GM19240 (cell line): Measurements from ENCODE around the gene ANKRD6.
"Not testable (repeated sequence)": the region's sequence is repeated elsewhere in the genome, so short reads cannot be mapped to it uniquely, and the experiment has no call there.

Experiments
- DNase-seq: peaks from one replicate; pipeline ENCODE4 v3.0.0; 2011; ENCODE audit warnings: low spot score; ENCODE audit not compliant: insufficient read length

ANKRD6 gene

DNA sequence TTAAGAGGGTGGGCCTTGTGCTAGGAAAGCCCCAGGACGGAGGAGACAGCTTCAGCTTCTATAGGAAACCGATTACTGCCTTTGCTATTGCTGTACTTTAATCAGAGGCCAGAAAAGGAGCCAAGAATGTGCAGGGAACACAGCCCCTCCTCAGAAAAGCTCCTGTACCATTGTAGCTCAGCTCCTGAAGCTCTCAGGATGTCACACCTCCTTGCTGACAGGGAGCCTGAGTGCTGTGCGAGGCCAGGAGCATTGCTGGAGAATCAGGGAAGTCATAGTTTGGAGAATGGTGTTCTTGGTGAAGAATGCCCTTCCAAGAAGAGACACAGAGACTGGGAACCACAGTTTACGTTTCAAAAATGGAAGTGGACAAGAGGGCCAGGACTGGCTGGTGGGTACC lies 158.8 kb downstream of the ANKRD6 start:
- no peak for DNase-seq

DNA sequence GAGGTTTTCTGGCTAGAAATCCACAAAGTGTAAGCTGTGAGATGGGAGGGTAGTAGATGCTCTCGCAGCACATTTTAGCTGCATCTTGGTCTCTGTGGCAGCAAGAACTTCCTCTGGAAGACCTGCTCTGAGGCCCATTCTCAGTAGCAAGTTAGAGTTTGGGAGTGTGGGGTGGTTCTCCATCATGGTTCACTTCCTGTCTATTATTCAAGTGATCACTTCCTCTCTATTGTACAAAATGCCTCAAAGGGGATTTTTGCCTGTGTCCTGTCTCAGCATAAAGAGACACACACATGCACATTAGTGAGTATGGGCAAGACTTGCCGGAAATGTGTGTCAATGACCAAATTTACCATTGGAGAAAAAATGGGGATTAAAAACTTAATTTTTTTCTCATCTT lies 163.1 kb downstream of the ANKRD6 start:
- peak; percentile 46 for DNase-seq

DNA sequence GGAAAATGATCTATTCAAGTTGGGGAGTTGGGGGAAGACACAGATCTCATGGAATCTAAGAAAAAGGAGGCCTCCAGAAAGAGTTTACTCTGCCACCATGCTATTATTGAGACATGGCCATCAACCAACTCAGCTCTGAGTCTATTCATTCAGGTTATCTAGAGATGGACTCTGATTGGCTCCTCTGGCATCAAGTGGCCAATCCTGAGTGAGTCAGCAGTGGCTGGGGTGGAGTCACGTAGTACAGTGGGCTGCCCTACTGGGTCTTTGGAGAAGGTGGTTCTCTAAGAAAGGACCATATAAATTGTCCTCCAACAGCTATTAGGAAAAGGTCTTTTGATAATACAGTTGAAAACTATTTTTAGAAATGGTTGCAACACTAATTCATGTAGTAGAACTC lies 163.5 kb downstream of the ANKRD6 start:
- DNase-seq: no peak

DNA sequence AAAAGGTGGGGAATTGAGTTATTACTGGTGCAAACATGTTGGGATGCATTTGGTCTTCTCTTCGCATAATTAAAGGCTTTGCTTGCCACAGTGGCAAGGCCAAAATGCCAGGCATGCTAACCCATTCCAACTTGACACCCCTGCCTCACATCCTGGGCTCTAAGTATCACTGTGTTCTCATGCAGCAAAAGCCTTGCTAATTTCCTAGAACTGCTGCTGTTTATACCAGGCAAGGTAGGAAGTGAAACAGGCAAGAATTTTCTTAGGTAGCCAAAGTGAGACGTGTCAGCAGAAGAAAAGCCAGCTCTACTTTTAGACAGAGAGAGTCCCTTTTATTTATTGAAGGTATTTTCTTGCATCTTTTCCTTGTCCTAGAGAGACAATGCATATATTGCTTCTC lies 164.4 kb downstream of the ANKRD6 start:
- DNase-seq: no peak

DNA sequence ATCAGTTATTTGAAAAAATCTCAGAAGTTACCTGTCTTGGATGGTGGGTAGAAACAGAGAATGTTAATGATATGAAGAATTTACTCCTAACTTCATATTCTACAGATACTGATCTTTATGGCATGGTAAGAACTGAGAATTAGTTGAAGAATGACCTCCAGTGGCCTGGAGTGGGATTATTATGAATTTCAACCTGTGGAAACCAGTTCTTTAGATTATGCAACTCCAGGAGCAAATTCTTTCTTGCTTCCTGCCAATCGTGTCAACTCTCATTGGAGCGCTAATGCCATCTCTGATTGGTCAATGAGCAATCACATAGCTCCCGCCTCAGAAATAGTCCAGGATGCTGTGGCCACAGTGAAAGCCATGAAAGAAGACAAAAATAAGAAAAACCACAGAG lies 165.0 kb downstream of the ANKRD6 start:
- DNase-seq: no peak

DNA sequence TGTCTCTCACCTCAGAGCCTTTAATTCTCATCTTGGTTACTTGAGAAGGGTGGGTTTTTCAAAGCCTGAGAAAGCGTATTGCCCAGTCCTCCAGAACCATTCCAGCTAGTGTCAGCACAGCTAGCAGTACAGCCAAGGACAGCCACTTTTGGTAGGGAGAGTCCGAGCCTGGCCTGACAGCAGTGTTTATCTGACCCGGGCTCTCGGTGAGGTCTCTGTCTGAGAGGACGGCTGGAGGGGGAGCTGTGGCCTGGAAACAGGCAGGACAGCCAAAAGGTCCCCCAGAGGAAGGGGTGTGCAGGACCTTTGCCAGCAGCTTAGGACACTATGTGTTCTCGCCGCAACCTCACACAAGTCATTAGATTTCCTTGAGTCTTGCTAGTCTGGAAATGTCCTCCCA lies 166.8 kb downstream of the ANKRD6 start:
- DNase-seq: no peak

DNA sequence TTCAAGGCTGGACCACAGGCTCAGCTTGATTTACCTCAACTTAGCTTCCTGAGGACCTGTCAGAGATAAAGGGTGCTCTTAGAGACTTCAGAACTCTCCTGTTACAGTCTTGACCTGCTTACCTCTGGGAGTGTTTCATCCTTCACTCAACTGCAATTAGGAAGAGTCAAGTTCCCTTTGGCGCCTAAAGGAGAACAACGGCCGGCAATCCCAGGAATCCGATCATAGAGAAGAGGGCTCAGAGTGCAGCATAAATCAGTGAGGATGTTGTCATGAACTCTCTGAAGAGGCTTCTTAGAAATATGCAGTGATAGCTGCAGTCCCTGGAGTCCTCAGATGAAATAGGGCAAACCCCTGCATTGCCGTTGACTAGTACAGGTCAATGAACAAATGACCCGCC lies 169.2 kb downstream of the ANKRD6 start:
- no peak for DNase-seq

DNA sequence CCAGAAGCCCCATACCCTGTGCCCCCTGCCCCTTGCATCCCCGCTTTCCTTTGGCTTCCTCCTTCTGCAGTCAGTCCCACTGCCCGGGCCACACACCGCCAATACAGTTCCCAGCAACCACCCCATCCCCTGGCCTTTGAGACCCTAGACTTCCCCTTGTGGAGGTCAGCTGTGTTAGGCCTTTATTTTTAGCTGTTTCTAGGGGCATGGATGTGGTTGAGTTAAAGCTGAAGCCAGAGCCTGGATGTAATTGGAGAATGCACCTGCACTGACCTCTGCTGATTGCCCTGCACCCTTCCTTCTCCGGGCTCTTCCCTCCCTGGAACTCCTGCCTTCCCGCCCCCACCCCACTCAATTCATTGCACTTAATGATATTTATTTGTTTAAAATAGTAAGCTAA lies 171.7 kb downstream of the ANKRD6 start:
- no peak for DNase-seq

DNA sequence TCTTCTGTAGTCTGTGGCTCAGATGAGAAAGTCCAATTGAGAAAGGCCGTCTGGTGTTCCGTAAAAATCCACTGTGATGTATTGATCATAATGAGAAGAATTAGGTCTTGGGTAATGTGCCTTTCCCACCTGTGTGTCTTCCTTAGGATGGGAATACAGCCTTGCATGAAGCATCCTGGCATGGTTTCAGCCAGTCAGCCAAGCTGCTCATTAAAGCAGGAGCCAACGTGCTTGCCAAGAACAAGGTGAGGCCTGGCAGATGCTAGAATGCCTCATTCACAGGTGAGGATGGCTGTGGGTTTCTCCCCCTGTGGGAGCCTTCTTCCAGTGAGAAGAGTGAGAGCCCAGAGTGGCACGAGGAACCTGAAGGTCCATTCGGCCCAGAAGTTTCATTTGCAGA lies 172.9 kb downstream of the ANKRD6 start:
- no peak for DNase-seq

DNA sequence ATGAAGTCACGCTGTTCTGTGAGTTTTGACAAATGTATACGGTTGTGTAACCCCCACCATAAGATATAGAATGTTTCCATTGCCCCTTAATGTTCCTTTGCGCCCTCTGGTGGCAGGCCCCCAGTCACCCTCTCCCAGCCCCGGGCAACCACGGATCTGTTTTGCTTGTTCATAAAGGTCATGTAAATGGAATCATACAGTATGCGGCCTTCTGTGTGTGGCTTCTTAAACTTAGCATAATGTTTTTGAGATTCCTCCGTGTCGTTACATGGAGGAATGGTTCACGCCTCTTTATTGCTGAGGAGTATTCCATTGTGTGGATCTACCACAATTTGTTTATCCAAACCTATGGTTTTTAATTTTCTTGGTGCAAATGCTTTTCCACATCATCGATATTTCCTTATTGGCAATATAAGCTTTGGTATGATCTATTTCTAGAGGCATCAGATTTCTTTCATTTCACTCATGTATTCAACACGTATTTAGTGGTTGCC lies 177.2 kb downstream of the ANKRD6 start:
- peak; percentile 51 for DNase-seq

DNA sequence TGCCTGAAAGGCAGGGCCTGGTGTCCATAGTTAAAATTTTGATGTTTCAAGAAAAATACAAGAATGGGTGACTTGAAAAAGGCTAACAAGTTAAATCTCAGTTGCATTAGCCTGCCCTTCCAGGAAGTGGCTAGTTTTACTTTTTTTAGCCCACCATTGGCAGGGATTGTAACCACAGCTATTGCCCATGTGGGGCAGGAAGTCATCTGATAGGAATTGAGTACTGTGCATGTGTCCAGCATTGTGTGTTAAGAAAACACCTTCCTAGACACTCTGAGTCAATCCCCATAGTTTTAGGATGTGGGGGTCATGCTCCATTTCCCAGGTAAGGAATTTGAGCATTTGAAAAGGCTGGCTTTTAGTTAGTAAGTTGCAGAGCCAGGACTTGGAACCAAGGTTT lies 178.7 kb downstream of the ANKRD6 start:
- DNase-seq: no peak

DNA sequence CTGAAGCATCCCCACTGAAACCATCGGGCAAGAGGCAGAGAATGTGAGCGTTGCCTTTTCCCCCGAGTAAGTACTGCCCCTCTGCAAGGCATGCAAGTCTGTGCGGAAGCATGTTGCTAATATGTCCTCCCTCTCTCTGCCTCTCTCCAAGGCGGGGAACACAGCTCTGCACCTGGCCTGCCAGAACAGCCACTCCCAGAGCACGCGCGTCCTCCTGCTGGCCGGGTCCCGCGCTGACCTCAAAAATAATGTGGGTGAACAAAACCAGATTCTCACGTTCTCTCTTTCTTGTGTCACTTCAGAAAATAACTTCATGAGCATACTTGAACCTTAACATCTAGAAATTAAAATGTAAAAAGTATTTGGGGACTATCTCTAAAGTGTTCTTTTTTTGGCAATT lies 179.2 kb downstream of the ANKRD6 start:
- DNase-seq: no peak

DNA sequence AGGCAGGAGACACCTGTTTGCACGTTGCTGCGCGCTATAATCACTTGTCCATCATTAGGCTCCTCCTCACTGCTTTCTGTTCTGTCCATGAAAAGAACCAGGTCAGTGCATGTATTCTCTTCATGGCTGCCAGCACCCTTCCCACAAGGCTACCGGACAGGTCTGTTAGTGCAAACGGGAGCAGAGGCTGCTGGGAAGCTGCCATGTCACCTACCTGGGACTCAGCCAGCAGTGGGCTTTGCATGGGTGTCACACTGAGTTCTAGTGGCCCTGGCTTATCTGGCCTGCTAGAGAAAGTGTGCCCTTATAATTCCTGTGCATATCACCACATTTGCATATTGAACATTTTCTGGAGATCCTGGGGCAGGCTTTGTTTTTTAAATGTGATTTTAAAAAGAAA lies 180.8 kb downstream of the ANKRD6 start:
- DNase-seq: no peak

DNA sequence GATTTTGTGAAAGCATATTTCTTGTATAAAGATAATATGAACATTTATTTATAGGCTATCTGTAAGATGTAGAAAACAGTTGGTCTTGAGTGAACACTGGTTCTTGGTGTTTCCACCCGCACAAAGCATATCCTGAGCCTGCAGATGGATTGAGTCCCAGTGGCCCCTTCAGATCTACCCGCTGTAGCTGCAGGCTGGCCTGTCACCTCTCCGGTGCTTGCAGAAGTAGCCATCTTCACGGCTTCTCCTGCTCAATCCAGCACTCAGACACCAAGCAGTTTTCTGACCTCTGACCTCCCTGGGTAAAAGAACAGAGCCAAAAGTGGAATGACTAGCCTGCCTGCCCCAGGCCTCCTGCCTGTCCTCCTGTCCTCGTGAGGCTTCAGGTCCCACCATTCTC lies 182.9 kb downstream of the ANKRD6 start:
- no peak for DNase-seq

DNA sequence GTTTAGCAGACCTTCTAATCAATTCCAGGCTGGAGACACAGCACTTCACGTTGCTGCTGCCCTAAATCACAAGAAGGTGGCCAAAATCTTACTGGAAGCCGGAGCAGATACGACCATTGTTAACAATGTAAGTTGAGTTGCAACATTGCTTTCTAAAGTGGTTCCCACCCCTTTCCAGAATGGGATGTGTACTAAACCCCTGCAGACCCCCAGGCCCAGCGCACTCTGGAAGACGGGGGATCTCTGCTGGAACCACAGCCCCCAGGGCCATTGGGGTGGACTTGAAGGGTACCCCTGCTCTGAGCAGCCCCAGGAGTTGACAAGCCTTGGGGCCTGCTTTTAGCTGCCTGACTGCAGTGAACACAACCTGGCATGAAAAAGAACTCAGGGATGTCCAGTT lies 183.6 kb downstream of the ANKRD6 start:
- no peak for DNase-seq

DNA sequence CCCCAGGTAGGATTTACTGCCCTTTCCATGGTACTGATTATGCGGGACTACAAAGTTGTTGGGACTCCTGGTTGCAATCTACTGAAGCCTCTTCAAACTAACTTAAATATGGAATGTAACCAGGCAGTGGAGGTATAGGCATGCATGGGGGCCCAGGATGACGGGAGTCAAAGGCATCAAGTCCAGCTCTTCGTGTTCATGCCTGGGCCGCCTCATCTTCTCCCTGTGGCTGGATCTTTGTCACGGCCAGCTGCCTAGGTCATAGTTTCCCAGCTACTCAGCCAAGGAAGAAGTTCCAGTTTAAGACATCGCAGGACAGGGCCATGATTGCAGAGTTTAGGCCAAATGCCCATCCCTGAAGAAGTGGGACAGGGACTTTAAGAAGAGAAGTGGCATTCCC lies 185.1 kb downstream of the ANKRD6 start:
- no peak for DNase-seq

DNA sequence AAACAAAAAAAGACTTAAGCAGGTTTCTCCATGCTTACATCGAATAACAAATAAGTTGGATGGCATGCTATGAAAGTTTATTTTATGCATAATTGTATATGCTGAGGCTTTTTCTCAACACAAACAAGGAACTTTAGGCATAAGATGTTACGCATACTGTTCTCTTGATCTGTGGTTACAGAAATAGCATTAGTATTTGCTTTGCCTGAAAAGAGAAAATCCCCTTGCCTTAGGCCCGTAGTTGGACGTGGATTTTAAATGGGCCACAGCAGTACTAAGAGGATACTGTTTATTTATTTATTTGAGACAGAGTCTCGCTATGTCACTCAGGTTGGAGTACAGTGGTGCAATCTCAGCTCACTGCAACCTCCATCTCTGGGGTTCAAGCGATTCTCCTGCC lies 186.6 kb downstream of the ANKRD6 start:
- DNase-seq: no peak

DNA sequence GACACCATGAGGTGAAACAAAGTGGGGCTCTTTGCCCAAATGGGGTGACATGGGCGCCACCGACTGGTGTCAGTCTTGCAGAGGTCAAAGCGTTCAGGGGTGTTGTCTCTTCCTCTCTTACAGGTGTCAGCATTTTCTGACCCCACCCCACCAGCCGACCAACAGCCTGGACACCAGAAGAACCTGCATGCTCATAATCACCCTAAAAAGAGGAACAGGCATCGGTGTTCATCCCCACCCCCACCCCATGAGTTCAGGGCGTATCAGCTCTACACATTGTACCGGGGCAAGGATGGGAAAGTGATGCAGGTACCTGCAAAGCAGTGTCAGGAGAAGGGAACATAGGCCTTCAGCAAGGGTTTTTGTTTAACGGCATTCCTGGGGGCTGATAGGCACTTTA lies 190.8 kb downstream of the ANKRD6 start:
- DNase-seq: no peak

DNA sequence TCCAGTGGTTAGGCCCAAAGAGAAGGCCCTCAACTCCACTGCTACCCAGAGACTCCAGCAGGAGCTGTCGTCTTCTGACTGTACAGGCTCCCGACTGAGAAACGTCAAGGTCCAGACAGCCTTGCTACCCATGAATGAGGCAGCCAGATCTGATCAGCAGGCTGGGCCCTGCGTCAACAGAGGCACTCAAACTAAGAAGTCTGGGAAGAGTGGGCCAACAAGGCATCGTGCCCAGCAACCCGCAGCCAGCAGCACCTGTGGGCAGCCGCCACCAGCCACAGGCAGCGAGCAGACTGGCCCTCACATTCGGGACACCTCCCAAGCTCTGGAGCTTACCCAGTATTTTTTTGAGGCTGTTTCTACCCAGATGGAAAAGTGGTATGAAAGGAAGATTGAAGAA lies 197.5 kb downstream of the ANKRD6 start:
- DNase-seq: no peak

DNA sequence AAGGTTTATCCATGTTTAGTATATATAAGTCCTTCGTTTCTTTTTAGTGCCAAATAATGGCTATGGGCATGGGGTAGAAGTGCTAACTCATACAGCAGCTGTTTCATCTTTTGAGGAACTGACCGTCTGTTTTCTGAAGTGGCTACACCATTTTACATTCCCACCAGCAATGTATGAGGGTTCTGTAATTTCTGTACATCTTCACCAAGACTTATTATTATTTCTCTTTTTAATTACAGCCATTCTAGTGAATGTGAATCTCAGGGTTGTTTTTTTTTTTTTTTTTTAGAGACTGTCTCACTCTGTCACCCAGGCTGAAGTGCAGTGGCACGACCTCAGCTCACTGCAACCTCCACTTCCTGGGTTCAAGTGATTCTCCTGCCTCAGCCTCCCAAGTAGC lies 203.5 kb downstream of the ANKRD6 start:
- not testable (repeated sequence) for DNase-seq

DNA sequence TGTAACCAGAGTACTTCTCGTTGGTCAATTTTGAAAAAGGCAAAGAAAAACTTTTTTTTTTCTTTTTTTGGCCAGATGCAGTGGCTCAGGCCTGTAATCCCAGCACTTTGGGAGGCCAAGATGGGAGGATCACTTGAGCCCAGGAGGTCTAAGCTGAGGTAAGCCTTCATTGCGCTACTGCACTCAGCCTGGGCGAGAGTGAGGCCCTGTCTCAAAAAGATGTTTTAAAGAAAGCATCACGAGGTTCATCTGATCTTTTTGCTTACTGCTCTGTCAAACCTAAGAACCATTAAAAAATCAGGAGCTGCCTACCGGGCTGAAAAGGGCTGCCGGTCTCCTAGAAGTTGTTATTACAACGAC lies 205.0 kb downstream of the ANKRD6 start:
- no peak for DNase-seq

DNA sequence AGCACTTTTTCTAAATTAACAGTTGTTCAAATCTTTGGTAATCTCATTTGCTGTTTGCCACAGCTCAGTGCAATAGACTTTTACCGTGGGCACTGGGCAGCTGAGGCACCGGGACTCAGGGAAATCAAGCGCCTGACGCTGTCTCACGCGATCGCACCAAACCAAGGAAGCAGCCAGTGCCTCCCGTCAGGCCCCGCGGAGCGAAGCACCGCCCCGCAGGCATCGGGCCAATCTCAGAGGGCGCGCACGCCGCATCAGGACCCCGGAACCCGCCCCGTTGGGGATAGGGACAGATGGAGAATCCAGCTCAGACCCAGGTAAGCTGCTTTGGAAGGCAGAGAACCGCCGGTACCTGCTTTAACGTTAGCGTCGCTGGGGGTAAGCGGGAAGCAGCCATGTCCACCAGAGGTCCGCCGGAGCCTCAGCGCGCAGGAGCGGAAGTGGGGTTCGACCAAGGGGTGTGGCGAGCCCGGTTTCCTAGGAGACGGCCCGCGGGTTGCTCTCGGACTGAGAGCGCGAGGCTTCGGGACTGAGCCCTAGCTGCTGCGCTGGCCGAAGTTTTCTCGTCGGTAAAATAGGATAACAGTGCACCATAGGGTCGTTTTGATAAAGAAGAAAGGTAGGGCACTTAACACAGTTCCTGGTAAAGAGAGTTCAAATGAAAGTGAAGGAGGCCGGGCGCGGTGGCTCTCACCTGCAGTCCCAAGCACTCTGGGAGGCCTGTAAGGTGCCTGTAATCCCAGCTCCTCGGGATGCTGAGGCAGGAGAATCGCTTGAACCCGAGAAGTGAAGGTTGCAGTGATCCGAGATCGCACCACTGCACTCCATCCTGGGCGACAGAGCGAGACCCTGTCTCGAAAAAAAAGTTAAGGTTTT lies 205.6 kb downstream of the ANKRD6 start, which contains the start of gene LYRM2:
LYRM2 (minus strand) TSS at position 428 of the 876 bp plus-strand sequence; CDS start at position 397, 31 bp downstream.
- DNase-seq: peak; percentile 84

DNA sequence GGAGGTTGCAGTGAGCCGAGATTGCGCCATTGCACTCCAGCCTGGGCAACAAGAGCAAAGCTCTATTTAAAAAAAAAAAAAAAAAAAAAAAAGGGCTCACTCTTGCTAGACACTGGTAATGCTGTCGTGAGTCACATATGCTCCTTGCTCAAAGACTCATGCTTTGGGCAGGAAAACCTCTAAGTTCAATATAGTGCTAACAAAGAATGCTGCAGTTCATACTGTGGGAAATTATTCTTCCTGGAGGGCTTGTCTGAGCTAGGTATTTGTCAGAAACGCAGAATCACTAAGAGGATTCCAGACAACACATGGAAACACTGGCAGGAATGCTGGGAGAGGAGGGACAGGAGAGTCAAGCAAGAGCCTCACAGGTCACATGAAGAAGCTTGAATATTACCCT lies 207.9 kb downstream of the ANKRD6 start:
- DNase-seq: no peak
